HepG2 (cell line): Measurements from ENCODE around the gene ALG8. TPM values are rescaled to one million over a fixed set of nuclear protein-coding genes. Genes with fewer than 3 reads are reported as not detected.
A peak's percentile ranks its signal among the peaks of the same experiment; 100 is the strongest.

Source experiments
- CENPT ChIP-seq: sonication (generic); formaldehyde crosslinking; IDR thresholded peaks from 2 replicates; pipeline ENCODE4 v1.8.0; 2022; ENCODE audit warnings: low read depth, mild to moderate bottlenecking, moderate library complexity, missing genetic modification reagents
- CSRNP1 ChIP-seq: sonication (generic); formaldehyde crosslinking; IDR thresholded peaks from 2 replicates; pipeline ENCODE4 v1.8.1; 2023; ENCODE audit warnings: mild to moderate bottlenecking, missing genetic modification reagents
- HNF1B ChIP-seq: sonication (generic); formaldehyde crosslinking; IDR thresholded peaks from 2 replicates; pipeline ENCODE4 v1.5.1; 2020; ENCODE audit warnings: mild to moderate bottlenecking, moderate library complexity, missing genetic modification reagents
- KAT8 ChIP-seq: IDR thresholded peaks from 2 replicates; pipeline ENCODE4 v1.6.1; 2016; ENCODE audit warnings: missing genetic modification reagents, missing compliant biosample characterization
- KDM1A ChIP-seq: IDR thresholded peaks from 2 replicates; pipeline ENCODE4 v1.6.1; 2016; ENCODE audit warnings: missing compliant biosample characterization
- KDM6A ChIP-seq: IDR thresholded peaks from 2 replicates; pipeline ENCODE4 v1.6.1; 2016; ENCODE audit warnings: low read depth
- KLF9 ChIP-seq: IDR thresholded peaks from 2 replicates; pipeline ENCODE4 v1.6.1; 2016; ENCODE audit warnings: low read depth
- MTERF4 ChIP-seq: sonication (generic); formaldehyde crosslinking; IDR thresholded peaks from 2 replicates; pipeline ENCODE4 v1.8.0; 2023; ENCODE audit warnings: mild to moderate bottlenecking, missing genetic modification reagents
- PATZ1 ChIP-seq: sonication (generic); formaldehyde crosslinking; IDR thresholded peaks from 2 replicates; pipeline ENCODE4 v1.4.0; 2020; ENCODE audit warnings: missing genetic modification reagents
- RBM22 ChIP-seq: fragments of 200-400 bp; formaldehyde crosslinking; optimal IDR thresholded peaks from 2 replicates; pipeline ENCODE3; 2017; ENCODE audit warnings: mild to moderate bottlenecking, low read length, moderate library complexity
- SKIL ChIP-seq: sonication (generic); formaldehyde crosslinking; IDR thresholded peaks from 2 replicates; pipeline ENCODE4 v1.8.0; 2022; ENCODE audit warnings: missing genetic modification reagents, mild to moderate bottlenecking, moderate library complexity, borderline replicate concordance
- SMARCC2 ChIP-seq: fragments of 450-650 bp; IDR thresholded peaks from 2 replicates; pipeline ENCODE4 v1.6.1; 2017; ENCODE audit warnings: antibody characterized with exemption, mild to moderate bottlenecking
- TBX2 ChIP-seq: sonication (generic); formaldehyde crosslinking; IDR thresholded peaks from 2 replicates; pipeline ENCODE4 v1.5.0; 2020; ENCODE audit warnings: missing genetic modification reagents, mild to moderate bottlenecking, borderline replicate concordance
- ZNF256 ChIP-seq: sonication (generic); formaldehyde crosslinking; conservative IDR thresholded peaks from 2 replicates; pipeline ENCODE4 v1.4.0; 2020; ENCODE audit warnings: missing genetic modification reagents
- ZNF33A ChIP-seq: sonication (generic); formaldehyde crosslinking; IDR thresholded peaks from 2 replicates; pipeline ENCODE4 v1.5.1; 2020; ENCODE audit warnings: missing genetic modification reagents, mild to moderate bottlenecking, moderate library complexity, borderline replicate concordance
- ZNF546 ChIP-seq: sonication (generic); formaldehyde crosslinking; conservative IDR thresholded peaks from 2 replicates; pipeline ENCODE4 v1.8.1; 2023; ENCODE audit warnings: mild to moderate bottlenecking, missing genetic modification reagents
- ZNF550 ChIP-seq: sonication (generic); formaldehyde crosslinking; IDR thresholded peaks from 2 replicates; pipeline ENCODE4 v1.4.0; 2020; ENCODE audit warnings: mild to moderate bottlenecking, missing genetic modification reagents, borderline replicate concordance
- ZNF841 ChIP-seq: sonication (generic); formaldehyde crosslinking; IDR thresholded peaks from 2 replicates; pipeline ENCODE4 v1.8.1; 2023; ENCODE audit warnings: missing genetic modification reagents, borderline replicate concordance
- polyA plus RNA-seq, 8 experiments: library from polyadenylated mRNA; depleted of rRNA in 3 of 8; stranded (reverse) in 7 of 8; unstranded in 1 of 8; fragments of >200 nt; fragmentation: Illumina TruSeq in 4 of 8; extraction: Trizol in 4 of 8; gene quantifications; 2 replicates each; pipeline versions ENCODE4 v1.2.1 to v1.2.3, GENCODE V29; 2011 to 2016; ENCODE audit warnings: low read depth in 4 of 8, missing spikeins in 1 of 8, mixed read lengths in 1 of 8; ENCODE audit not compliant: insufficient read depth in 1 of 8
- total RNA-seq, 5 experiments: library from RNA; depleted of rRNA; stranded (reverse); fragments of >200 nt; fragmentation: Illumina TruSeq; extraction: Trizol; gene quantifications; 2 replicates each; pipeline ENCODE4 v1.2.3, GENCODE V29; 2016; ENCODE audit warnings: low read depth in 1 of 5
- TF ChIP-seq, protein P1 (sequence below): sonication (generic); formaldehyde crosslinking; IDR thresholded peaks from 2 replicates; pipeline ENCODE4 v1.9.0; 2021; ENCODE audit warnings: missing genetic modification reagents, mild to moderate bottlenecking, borderline replicate concordance

The ALG8 gene
- total and polyA plus RNA-seq, 2 of the 13 experiments (the other 11 are each of a cell fraction or from before 2014, with no cell fraction given) = 75.8 to 88.0 TPM

DNA sequence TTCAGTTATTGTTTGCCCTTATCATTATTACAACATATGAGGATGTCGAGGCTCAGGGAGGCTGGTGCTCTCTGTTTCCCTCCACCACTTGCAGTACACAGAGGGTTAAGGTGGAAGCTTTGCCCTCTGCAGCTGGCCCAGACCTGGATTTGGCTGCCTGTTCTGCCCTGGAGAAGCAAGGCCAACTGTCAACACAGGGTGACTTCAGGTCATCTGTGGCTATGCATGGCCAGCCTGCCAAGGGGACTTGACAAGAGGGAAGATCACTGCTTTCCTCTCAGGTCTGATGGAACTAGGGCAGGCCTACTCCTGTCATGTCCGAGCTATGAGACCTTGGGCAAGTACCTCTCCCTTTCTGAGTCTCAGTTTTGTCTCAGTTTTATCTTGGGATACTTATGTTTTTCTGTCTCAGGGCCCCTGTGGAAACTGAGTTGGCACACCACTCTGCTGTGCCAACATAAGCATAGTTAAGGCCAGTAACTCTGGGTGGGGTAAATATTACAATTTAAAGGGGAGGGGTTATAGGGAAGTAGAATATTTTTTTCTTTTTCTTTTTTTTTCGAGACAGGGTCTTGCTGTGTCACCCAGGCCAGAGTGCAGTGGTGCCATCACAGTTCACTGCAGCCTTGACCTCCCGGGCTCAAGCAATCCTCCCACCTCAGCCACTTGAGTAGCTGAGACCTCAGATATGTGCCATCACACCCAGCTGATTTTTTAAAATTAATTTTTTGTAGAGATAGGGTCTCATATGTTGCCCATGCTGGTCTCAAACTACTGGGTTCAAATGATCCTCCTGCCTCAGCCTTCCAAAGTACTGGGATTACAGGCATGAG lies 78.1 kb downstream of the ALG8 start (continued):
- TF ChIP-seq PATZ1 = no peak
- TF ChIP-seq ZNF841 (CRISPR knock-in tag) = no peak
- no peak for TF ChIP-seq KDM1A (CRISPR knock-in tag)
- TF ChIP-seq ZNF550 (CRISPR knock-in tag) = no peak
- no peak for TF ChIP-seq MTERF4 (CRISPR knock-in tag)
- TF ChIP-seq SKIL = no peak
- no peak for TF ChIP-seq CENPT (CRISPR knock-in tag)
- no peak for TF ChIP-seq RBM22
- TF ChIP-seq ZNF546 (CRISPR knock-in tag) = no peak
- no peak for TF ChIP-seq ZNF256 (CRISPR knock-in tag)
- TF ChIP-seq TBX2 = no peak
- peak; percentile 34; the same call in 1 of the 2 replicates for TF ChIP-seq HNF1B
- TF ChIP-seq KLF9 (CRISPR knock-in tag) = no peak
- TF ChIP-seq SMARCC2 = no peak
- TF ChIP-seq KAT8 = no peak
- TF ChIP-seq CSRNP1 (CRISPR knock-in tag) = no peak
- no peak; the same call in 1 of the 2 replicates for TF ChIP-seq KDM6A (CRISPR knock-in tag)
- TF ChIP-seq, protein P1, sequence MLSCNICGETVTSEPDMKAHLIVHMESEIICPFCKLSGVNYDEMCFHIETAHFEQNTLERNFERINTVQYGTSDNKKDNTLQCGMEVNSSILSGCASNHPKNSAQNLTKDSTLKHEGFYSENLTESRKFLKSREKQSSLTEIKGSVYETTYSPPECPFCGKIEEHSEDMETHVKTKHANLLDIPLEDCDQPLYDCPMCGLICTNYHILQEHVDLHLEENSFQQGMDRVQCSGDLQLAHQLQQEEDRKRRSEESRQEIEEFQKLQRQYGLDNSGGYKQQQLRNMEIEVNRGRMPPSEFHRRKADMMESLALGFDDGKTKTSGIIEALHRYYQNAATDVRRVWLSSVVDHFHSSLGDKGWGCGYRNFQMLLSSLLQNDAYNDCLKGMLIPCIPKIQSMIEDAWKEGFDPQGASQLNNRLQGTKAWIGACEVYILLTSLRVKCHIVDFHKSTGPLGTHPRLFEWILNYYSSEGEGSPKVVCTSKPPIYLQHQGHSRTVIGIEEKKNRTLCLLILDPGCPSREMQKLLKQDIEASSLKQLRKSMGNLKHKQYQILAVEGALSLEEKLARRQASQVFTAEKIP (CRISPR knock-in tag) = no peak
- no peak for TF ChIP-seq ZNF33A (CRISPR knock-in tag)
